Ascending aorta (tissue), 2 donors: Measurements from ENCODE around the gene TDRD5. TPM values are rescaled to one million over a fixed set of nuclear protein-coding genes. Genes with fewer than 3 reads are reported as not detected.

Experiments used
- DNase-seq, 2 donors: peaks; one replicate each; pipeline ENCODE4 v3.0.0-alpha.2; 2019; ENCODE audit warnings: low spot score in 2 of 2
- H3K27ac ChIP-seq, 2 donors: fragments of 200-600 bp; sonication (generic); one replicate each; pipeline ENCODE4 v1.5.1; 2016 to 2017; ENCODE audit warnings: mild to moderate bottlenecking in 1 of 2
- H3K27me3 ChIP-seq: fragments of 200-600 bp; sonication (generic); one replicate; pipeline ENCODE4 v1.5.1; 2017
- H3K36me3 ChIP-seq, 2 donors: fragments of 200-600 bp; sonication (generic); one replicate each; pipeline ENCODE4 v1.5.1; 2016
- H3K4me1 ChIP-seq, 2 donors: fragments of 200-600 bp; sonication (generic); one replicate each; pipeline ENCODE4 v1.5.1; 2016 to 2017; ENCODE audit warnings: mild to moderate bottlenecking in 1 of 2
- H3K4me3 ChIP-seq, 2 donors: fragments of 200-600 bp; sonication (generic); one replicate each; pipeline ENCODE4 v1.5.1; 2016 to 2017; ENCODE audit warnings: mild to moderate bottlenecking in 1 of 2
- H3K9me3 ChIP-seq, 2 donors: fragments of 200-600 bp; sonication (generic); one replicate each; pipeline ENCODE4 v1.5.1; 2016
- intact Hi-C: fragments of 100-400 bp; cut with DNase I; formaldehyde crosslinking; loops from one replicate; pipeline ENCODE4 v1.15.1; 2023
- total RNA-seq: library from RNA; depleted of rRNA; stranded (reverse); fragments of >200 nt; gene quantifications from one replicate; pipeline ENCODE4 v1.1.0, GENCODE V29; 2016
- TF ChIP-seq, protein P1 (sequence below), 3 experiments: fragments of 200-600 bp in 2 of 3; fragments of 450-650 bp in 1 of 3; sonication (generic) in 2 of 3; IDR thresholded peaks; one replicate each; pipeline ENCODE4 v1.5.1; 2016 to 2019; ENCODE audit warnings: antibody characterized with exemption in 3 of 3, mild to moderate bottlenecking in 1 of 3, moderate library complexity in 1 of 3

Gene TDRD5
- total RNA-seq, 1 donor from 2014 or later: not detected

- Histone ChIP-seq H3K36me3 (no peaks in the 10 kb centered on the region), H3K4me3 (no peak overlapping the region), H3K27ac (no peak overlapping the region), H3K9me3 (no peaks in the 10 kb centered on the region), H3K4me1 (no peaks in the 10 kb centered on the region), H3K27me3 (peaks cover 9% of the 10 kb centered on the region)
- TF ChIP-seq, protein P1, sequence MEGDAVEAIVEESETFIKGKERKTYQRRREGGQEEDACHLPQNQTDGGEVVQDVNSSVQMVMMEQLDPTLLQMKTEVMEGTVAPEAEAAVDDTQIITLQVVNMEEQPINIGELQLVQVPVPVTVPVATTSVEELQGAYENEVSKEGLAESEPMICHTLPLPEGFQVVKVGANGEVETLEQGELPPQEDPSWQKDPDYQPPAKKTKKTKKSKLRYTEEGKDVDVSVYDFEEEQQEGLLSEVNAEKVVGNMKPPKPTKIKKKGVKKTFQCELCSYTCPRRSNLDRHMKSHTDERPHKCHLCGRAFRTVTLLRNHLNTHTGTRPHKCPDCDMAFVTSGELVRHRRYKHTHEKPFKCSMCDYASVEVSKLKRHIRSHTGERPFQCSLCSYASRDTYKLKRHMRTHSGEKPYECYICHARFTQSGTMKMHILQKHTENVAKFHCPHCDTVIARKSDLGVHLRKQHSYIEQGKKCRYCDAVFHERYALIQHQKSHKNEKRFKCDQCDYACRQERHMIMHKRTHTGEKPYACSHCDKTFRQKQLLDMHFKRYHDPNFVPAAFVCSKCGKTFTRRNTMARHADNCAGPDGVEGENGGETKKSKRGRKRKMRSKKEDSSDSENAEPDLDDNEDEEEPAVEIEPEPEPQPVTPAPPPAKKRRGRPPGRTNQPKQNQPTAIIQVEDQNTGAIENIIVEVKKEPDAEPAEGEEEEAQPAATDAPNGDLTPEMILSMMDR (IDR thresholded peaks at IDR 0.05): no peak
- intact Hi-C loops: no loop called here
- no peak for DNase-seq
Measured at GRCh38 chr1:179576509-179576908, 15.1 kb upstream of the TDRD5 start.

- TF ChIP-seq, protein P1 (IDR thresholded peaks at IDR 0.05): no peak
- H3K36me3 ChIP-seq: no peaks in the 10 kb centered on the region
Measured at GRCh38 chr1:179583771-179584320, 7.8 kb upstream of the TDRD5 start.

GRCh38 chr1:179586107-179586823, 5.4 kb upstream of the TDRD5 start:
- Histone ChIP-seq H3K36me3 (no peaks in the 10 kb centered on the region), H3K27me3 (no peaks in the 10 kb centered on the region), H3K4me3 (peak overlapping the region; percentile 54 to 67), H3K9me3 (peaks cover 0 to 6% of the 10 kb centered on the region in 2 donors), H3K4me1 (no peaks in the 10 kb centered on the region), H3K27ac (peak overlapping the region; percentile 69 to 91)
- TF ChIP-seq, protein P1 (IDR thresholded peaks at IDR 0.05): peak; percentile 20 to 73 (median 45)
- no peak for DNase-seq
- intact Hi-C loops: loop anchor here (10.0 kb wide), 1 partner anchor 501 kb away; the partner anchor contains the start of gene TOR3A

More at GRCh38 chr1:179583771-179584320, 7.8 kb upstream of the TDRD5 start:
- Histone ChIP-seq H3K4me1 (no peaks in the 10 kb centered on the region), H3K27me3 (no peaks in the 10 kb centered on the region), H3K9me3 (peaks cover 0 to 6% of the 10 kb centered on the region in 2 donors), H3K4me3 (no peak overlapping the region), H3K27ac (no peak overlapping the region)
- DNase-seq: no peak
- intact Hi-C loops: loop anchor here (10.0 kb wide), 1 partner anchor 499 kb away; the partner anchor contains the start of gene TOR3A

GRCh38 chr1:179587336-179587735, 4.3 kb upstream of the TDRD5 start:
- DNase-seq: no peak
- Histone ChIP-seq H3K4me1 (peaks cover 0 to 2% of the 10 kb centered on the region in 2 donors), H3K9me3 (peaks cover 0 to 6% of the 10 kb centered on the region in 2 donors), H3K4me3 (no peak overlapping the region), H3K27ac (no peak overlapping the region), H3K36me3 (no peaks in the 10 kb centered on the region), H3K27me3 (no peaks in the 10 kb centered on the region)
- TF ChIP-seq, protein P1 (IDR thresholded peaks at IDR 0.05): no peak
- intact Hi-C loops: loop anchor here (10.0 kb wide), 1 partner anchor 503 kb away; the partner anchor contains the start of gene TOR3A

- Histone ChIP-seq H3K4me3 (no peak overlapping the region), H3K36me3 (no peaks in the 10 kb centered on the region), H3K27ac (no peak overlapping the region), H3K27me3 (no peaks in the 10 kb centered on the region), H3K4me1 (peaks cover 0 to 2% of the 10 kb centered on the region in 2 donors), H3K9me3 (peaks cover 0 to 6% of the 10 kb centered on the region in 2 donors)
- TF ChIP-seq, protein P1 (IDR thresholded peaks at IDR 0.05): no peak
- no peak for DNase-seq
- intact Hi-C loops: loop anchor here (10.0 kb wide), 1 partner anchor 504 kb away; the partner anchor contains the start of gene TOR3A
Measured at GRCh38 chr1:179588425-179589024, 3.1 kb upstream of the TDRD5 start.
